Ramos (cell line): ENCODE results near the gene SNTB2.
"Not testable (repeated sequence)": the region's sequence is repeated elsewhere in the genome, so short reads cannot be mapped to it uniquely, and the experiment has no call there.

Source experiments
- in situ Hi-C: fragments of 300-500 bp; cut with MboI; formaldehyde crosslinking; loops from one replicate; pipeline ENCODE4 v1.14.3; 2022; ENCODE audit warnings: low sequenced_read_pairs; ENCODE audit not compliant: unreplicated experiment

SNTB2 gene

GRCh38 chr16:69186642-69187445 is at the start of gene SNTB2:
Gene SNTB2, plus strand, starts transcription at chr16:69187164. Its CDS starts 3 bp downstream, at chr16:69187167.
- in situ Hi-C loops, result no loop called here

GRCh38 chr16:69138608-69139007 is 48.4 kb upstream of the SNTB2 start:
- in situ Hi-C loops, result no loop called here

GRCh38 chr16:69139464-69139863 is 47.5 kb upstream of the SNTB2 start:
- in situ Hi-C loops, result not testable (repeated sequence)

DNA sequence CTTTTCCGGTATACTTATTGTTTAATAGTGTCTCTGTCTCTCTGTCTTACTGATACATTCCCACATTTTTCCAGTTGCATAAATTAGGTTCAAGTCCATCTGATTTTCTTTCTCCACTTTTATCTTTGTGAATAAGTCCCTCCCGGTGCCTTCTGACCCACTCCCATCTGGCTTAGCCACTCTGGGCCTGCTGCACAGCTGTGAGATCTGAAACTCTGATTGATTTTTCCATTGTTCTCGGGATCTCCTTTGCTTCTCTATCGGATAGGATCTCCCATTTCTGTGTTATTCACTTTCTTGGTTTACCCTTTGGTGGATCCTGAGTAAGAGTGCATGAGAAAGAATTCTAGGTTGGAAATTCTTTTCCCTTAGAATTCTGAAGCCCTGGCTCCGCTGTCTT is 46.0 kb upstream of the SNTB2 start:
- in situ Hi-C loops, result no loop called here

DNA sequence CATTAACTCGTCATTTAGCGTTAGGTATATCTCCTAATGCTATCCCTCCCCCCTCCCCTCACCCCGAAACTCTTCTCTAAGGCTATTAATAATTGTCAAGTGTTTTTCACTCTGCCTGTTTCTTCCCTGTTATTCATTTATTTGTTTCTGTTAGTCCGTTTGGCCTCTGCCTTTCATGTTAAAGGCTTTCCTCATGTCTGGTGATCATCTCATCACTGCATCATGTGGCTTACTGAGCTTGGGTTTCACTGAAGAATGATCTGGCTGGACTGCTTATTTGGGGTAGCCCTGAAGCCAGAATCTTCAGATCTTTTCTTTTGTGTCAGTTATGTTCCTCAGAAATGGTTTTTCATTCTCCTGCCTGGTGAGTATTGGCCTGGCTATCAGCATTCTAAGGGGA is 45.0 kb upstream of the SNTB2 start:
- in situ Hi-C loops, result no loop called here

GRCh38 chr16:69143116-69143515 is 43.8 kb upstream of the SNTB2 start:
- in situ Hi-C loops, result no loop called here

DNA sequence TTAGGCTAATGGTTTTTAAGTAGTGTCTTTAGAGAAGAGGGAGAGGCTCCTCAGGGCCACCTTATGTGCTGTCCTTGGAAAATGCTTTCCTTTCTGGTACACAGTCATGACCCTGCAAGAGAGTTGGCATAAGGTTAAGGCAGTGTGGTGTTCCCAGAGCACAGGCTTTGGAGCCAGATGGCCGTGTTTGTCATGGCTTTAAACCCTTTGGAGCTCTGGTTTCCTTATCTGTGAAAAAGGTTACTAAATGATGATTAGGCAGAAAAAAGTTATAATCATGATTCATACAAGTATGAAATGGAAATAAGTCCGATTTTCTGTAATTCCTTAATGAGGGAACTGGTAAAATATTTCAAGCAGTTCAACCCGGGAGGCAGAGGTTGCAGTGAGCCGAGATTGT is 41.3 kb upstream of the SNTB2 start:
- in situ Hi-C loops, result no loop called here

GRCh38 chr16:69149621-69150020 is 37.3 kb upstream of the SNTB2 start:
- in situ Hi-C loops, result loop anchor here (5.0 kb wide), 1 partner anchor 138 kb away; no protein-coding TSS in a partner anchor

DNA sequence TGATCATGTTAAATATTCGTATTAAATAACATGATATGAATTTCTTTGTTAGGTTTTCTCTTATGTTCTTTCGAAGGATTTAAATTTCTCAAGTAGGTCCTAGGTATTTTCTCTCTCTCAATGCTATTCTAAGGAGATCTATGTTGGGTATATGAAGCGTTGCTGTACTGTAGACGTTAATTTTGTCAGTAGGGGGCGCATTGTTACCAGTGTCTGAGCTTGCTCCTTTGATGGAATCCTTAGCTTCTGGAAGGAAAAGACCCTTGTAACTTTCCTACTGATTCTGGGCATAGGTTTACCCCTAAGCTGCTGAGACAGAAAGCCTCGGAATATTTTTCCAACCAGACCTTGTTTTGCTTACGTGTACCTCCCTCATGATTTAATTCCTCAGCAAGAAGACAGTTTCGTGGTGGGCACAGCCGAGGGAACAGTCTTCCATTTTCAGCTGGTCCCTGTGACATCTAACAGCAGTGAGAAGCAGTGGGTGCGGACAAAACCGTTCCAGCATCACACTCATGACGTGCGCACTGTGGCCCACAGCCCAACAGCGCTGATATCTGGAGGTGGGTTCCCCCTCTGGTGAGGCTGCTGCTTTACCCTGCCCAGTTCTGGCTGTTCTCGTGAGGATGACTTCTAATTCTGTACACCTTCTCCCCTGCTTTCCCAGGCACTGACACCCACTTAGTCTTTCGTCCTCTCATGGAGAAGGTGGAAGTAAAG is 36.7 kb upstream of the SNTB2 start:
- in situ Hi-C loops, result loop anchor here (5.0 kb wide), 1 partner anchor 137 kb away; no protein-coding TSS in a partner anchor

- in situ Hi-C loops, result no loop called here
Measured at GRCh38 chr16:69157196-69157595, 29.8 kb upstream of the SNTB2 start.

GRCh38 chr16:69160192-69160591 is 26.8 kb upstream of the SNTB2 start:
- in situ Hi-C loops, result no loop called here

DNA sequence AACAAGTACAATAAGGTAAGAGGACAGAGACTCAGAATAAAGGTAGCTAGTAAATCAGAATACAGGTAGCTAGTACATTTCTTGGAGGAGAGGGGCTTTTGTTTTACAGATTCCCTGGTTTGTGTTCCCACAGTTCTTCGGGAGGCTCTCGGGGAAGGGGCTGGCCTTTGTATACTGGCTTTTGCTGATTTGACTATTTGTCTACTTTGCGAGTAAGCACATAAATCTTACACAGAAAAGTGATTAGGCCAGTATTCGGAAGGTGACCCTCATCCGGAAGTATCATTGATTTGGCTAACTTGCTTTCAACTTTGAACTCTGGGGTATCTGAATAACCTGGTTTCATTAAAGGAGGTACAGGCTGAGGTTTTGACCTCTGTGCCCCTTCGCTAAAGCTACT is 21.4 kb upstream of the SNTB2 start:
- in situ Hi-C loops, result no loop called here

DNA sequence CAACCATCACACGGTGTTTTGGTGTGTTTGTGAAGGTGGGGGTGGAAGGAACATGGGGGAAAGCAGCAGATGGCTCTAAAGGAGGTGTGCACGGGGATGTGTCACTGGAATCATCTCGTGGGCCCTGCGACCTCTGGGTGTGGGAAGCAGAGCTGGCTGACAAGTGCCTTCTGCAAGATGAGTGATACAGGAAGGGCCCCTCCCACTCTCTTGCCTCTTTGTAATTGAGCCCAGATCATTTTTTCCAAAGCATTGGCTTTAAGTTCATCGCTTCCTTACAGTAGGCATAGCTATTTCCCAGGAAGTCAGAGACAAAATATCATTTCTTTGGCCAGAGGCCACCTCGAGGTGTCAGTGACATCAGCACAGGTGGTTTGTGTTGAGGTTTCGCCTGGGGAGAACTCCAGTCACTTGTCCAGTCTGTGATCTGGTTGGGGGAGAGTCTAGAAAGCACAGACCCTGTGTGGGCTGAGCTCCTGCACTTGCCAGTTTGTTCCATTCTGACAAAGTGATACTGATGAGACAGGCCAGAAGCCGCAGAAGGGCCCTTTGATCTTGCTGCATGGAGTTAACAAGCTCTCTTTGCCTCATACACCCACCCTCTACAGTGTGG is 20.6 kb upstream of the SNTB2 start:
- in situ Hi-C loops, result no loop called here

GRCh38 chr16:69166946-69167930 is 19.7 kb upstream of the SNTB2 start:
- in situ Hi-C loops, result no loop called here

GRCh38 chr16:69169051-69169450 is 17.9 kb upstream of the SNTB2 start:
- in situ Hi-C loops, result no loop called here

DNA sequence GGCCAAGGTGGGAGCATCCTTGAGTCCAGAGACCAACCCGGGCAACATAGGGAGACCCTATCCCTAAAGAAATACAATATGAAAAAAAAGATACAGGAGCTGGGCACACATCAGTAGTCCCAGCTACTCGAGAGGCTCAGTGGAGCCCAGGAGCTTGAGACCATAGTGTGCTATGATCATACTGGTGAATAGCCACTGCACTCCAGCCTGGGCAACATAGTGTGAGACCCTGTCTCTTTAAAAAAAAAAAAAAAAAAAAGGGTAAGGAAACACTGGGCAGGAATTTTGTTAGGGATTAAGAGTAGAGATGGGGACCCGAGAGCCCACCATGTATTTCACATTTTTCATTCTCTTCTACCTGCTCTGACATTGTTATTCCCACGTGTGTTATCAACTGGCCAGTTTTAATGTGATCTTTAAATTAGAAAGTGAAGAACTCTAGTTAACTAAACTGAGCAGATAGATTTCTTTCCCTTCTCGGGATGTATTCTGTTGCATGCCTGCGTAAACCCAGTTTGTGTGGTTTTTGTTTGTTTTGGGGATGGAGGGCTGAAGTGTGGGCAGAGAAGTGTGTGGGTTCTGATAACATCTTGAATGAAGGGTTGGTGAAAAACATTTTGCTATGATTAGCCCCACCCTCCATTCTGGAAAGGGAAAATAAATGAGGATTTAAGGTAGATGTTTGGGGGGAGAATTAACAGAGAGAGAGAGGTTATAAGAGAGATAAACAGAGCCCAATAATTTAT is 17.2 kb upstream of the SNTB2 start:
- in situ Hi-C loops, result no loop called here

DNA sequence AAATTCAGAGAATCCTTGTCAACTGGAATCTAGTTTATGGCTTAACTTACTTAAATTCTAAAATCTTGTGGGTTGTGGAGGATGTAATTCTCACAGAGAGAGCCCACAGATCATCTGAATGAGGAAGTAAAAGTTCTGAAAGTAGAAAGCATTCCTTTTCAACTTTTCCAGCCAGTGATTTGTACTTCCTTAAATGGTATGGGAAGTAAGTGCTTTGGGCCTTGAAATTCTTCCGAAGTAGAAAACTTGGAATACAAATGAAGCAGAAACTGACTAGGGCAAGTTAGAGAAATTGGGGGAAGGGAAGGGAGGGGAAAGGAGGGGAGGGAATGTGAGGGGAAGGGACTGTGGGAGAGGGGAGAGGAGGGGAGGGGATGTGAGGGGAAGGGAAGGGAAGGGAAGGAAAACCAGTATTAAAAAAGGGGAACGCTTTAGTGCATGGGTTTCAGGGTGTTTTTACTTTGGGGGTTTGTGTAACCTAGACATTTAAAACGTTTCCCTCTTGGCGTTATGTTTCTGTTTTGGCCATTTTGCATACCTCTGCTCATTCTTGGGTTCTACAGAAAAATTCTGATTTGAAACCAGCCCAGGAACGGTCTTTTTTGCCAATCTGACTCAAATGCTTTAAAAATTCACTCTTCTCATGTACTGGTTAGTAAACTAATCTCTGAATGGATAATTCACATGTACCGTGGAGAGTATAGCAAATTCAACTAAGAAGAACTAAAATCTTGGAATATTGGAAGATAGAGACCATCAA is 15.5 kb upstream of the SNTB2 start:
- in situ Hi-C loops, result no loop called here

DNA sequence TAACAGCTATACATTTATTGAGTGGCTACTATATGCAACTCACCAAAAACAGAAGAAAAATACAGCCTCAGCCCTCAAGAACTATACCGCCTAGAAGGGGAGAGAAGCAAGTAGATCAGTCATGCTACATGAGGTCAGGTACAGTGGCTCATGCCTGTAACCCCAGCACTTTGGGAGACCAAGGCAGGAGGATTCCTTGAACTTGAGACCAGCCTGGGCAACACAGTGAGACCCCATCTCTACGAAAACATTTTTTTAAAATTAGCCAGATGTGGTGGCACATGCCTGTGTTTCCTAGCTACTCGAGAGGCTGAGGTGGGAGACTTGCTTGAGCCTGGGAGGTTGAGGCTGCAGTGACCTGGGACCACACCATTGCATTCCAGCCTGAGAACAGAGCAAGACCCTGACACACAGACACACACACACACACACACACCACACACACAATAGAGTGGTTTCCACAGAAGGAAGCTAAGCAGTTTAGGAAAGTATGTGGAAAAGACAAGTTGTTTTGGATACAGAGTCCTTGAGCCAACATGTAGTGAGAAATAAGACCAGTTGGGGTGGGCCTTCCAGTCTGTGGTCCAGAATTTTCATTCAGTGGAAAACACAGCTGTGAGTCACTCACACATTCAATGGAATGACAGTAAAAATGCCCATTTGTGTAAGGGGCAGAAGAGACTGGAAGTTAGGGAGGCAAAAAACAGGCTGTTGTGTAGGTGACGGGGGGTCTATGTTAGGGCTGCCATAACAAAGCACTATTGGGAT is 10.7 kb upstream of the SNTB2 start:
- in situ Hi-C loops, result no loop called here
